Keratinocyte (primary cell): Measurements from ENCODE around the gene FGF8.

ENCODE experiments used
- CTCF ChIP-seq, 3 experiments: IDR thresholded peaks in 1 of 3; conservative IDR thresholded peaks in 1 of 3; optimal IDR thresholded peaks in 1 of 3; 2 replicates in 2 of 3; 3 replicates in 1 of 3; pipeline versions ENCODE3 to v1.5.1; 2011; ENCODE audit warnings: low read length in 3 of 3, mild to moderate bottlenecking in 3 of 3, moderate library complexity in 2 of 3, control low read depth in 1 of 3, inconsistent platforms in 1 of 3; ENCODE audit not compliant: insufficient read depth in 2 of 3; ENCODE audit errors: extremely low read depth in 1 of 3
- EZH2 ChIP-seq: IDR thresholded peaks from one replicate; pipeline ENCODE4 v1.6.1; 2012; ENCODE audit warnings: inconsistent platforms, mild to moderate bottlenecking, low read length, moderate library complexity

GRCh38 chr10:101771380-101771779 lies 4.5 kb downstream of the FGF8 start:
- TF ChIP-seq CTCF (optimal IDR thresholded peaks at IDR 0.05 in 1 of 3, IDR thresholded peaks at IDR 0.05 in 1 of 3, conservative IDR thresholded peaks at IDR 0.05 in 1 of 3; ENCODE audit: extremely low read depth in 1 of 3, insufficient read depth in 2 of 3, low read length in 3 of 3), result no peak
- no peak for TF ChIP-seq EZH2
